Heart left ventricle (tissue), 16 donors: ENCODE measurements around the gene COP1. TPM values are rescaled to one million over a fixed set of nuclear protein-coding genes. Genes with fewer than 3 reads are reported as not detected.

Source experiments
- ATAC-seq, 4 donors: fragments of 200-7000 bp; cut with Tn5 transposase; one replicate each; pipeline ENCODE4 v1.9.1; 2020 to 2022; ENCODE audit warnings: moderate library complexity in 4 of 4, mild to moderate bottlenecking in 3 of 4, moderate number of reproducible peaks in 1 of 4
- DNase-seq, 5 donors: peaks; one replicate each; pipeline ENCODE4 v3.0.0-alpha.2; 2020
- H3K27ac ChIP-seq, 12 donors: fragments of 200-600 bp; sonication (generic) in 4 of 12; one replicate each; pipeline versions ENCODE4 v1.5.0 to v1.8.0; 2016 to 2022; ENCODE audit warnings: mild to moderate bottlenecking in 2 of 12
- H3K27me3 ChIP-seq, 9 donors: fragments of 200-600 bp; sonication (generic) in 2 of 9; one replicate each; pipeline versions ENCODE4 v1.5.1 to v1.8.0; 2016 to 2022; ENCODE audit warnings: mild to moderate bottlenecking in 3 of 9
- H3K36me3 ChIP-seq, 9 donors: fragments of 200-600 bp; sonication (generic) in 2 of 9; one replicate each; pipeline versions ENCODE4 v1.5.0 to v1.8.0; 2018 to 2022; ENCODE audit warnings: mild to moderate bottlenecking in 2 of 9
- H3K4me1 ChIP-seq, 12 donors: fragments of 200-600 bp; sonication (generic) in 4 of 12; one replicate each; pipeline versions ENCODE4 v1.5.0 to v1.8.0; 2016 to 2022; ENCODE audit warnings: mild to moderate bottlenecking in 3 of 12
- H3K4me3 ChIP-seq, 12 donors: fragments of 200-600 bp; sonication (generic) in 4 of 12; one replicate each; pipeline versions ENCODE4 v1.5.0 to v1.8.0; 2017 to 2022; ENCODE audit warnings: mild to moderate bottlenecking in 9 of 12, moderate library complexity in 4 of 12
- H3K9me3 ChIP-seq, 12 donors: fragments of 200-600 bp; sonication (generic) in 4 of 12; one replicate each; pipeline versions ENCODE4 v1.5.0 to v1.8.0; 2016 to 2022; ENCODE audit warnings: mild to moderate bottlenecking in 1 of 12
- CTCF ChIP-seq, 12 donors: fragments of 200-600 bp; sonication (generic) in 4 of 12; IDR thresholded peaks; one replicate each; pipeline versions ENCODE4 v1.5.0 to v1.8.0; 2018 to 2022; ENCODE audit warnings: antibody characterized with exemption in 12 of 12, mild to moderate bottlenecking in 5 of 12
- POLR2A ChIP-seq, 2 donors: fragments of 450-650 bp; IDR thresholded peaks; one replicate each; pipeline ENCODE4 v1.6.1; 2017; ENCODE audit warnings: antibody characterized with exemption in 2 of 2, mild to moderate bottlenecking in 2 of 2, moderate library complexity in 2 of 2
- WGBS, 4 donors: extraction: QIAGEN DNeasy Blood & Tissue Kit in 2 of 4; methylation state at CpG; one replicate each; pipeline versions ENCODE4 v1.1.5 to v1.1.7; 2013 to 2018; 5-methylcytosine and 5-hydroxymethylcytosine counted together
- intact Hi-C, 10 donors: fragments of 100-400 bp; cut with DNase I; formaldehyde crosslinking; loops; one replicate each; pipeline versions ENCODE4 v1.11.1 to v1.14.2; 2022
- polyA plus RNA-seq, 2 donors: library from polyadenylated mRNA; stranded (reverse); fragments of 200-250 nt; gene quantifications; one replicate each; pipeline ENCODE4 v1.2.3, GENCODE V29; 2013
- total RNA-seq, 9 donors: library from RNA; depleted of rRNA in 2 of 9; stranded (reverse); fragments of >200 nt in 2 of 9; fragmentation: NEBNext Ultra II Directional in 3 of 9; extraction: Animal tissue kit (Norgen Biotek cat#: 25700) in 3 of 9; gene quantifications; one replicate each; pipeline versions ENCODE4 v1.1.0 to v1.2.4, GENCODE V29; 2016 to 2023
- donor health status: ischemic (EF 13 %, LVEDD 7.1; RV severe dilation, severe dysfunction).
- donor health status: healthy with polysubstance abuse.
- donor health status: DM: no; HTN: yes; CAD: no.
- donor health status: DM: no; HTN: no; CAD: no.
- donor health status: ischemic (EF 25% LVEDD 6.9; RV normal size, moderate dysfunction).
- donor health status: ischemic (EF 25% LVEDD 5.7; RV mildly dilated, moderate dysfunction).
- donor health status: healthy.
- donor health status: DM: yes; HTN: yes; CAD: no.
- donor health status: ischemic (EF 35%, LVEDD 5.7; RV mildly dilated, moderate dysfunction).
- donor health status: nonischemic (EF 11% LVEDD 7.7; RV severe dilation, severe dysfunction).
- donor health status: DM: yes; HTN: yes; CAD: no.
- donor health status: PGD.
- donor health status: ischemic (EF 29% LVEDD 5.4; RV normal size, mild dysfunction).
- donor health status: nonischemic (EF 23%, LVEDD 6.1; RV moderate dilation, normal function).

Gene COP1
- total and polyA plus RNA-seq, 11 donors: 19.9 to 31.7 (median 23.1) TPM

GRCh38 chr1:176110203-176110602 is 96.9 kb downstream of the COP1 start:
- peak in 2 of 4 donors; percentile 28 to 37 for ATAC-seq
- TF ChIP-seq CTCF (IDR thresholded peaks at IDR 0.05) (no peak), POLR2A (IDR thresholded peaks at IDR 0.05) (no peak)
- Histone ChIP-seq H3K9me3 (no peaks in the 10 kb centered on the region), H3K4me3 (no peak overlapping the region), H3K27me3 (no peaks in the 10 kb centered on the region), H3K4me1 (peaks cover 0 to 10% (median 2%) of the 10 kb centered on the region in 12 donors), H3K27ac (no peak overlapping the region), H3K36me3 (peaks cover 0 to 51% (median 9%) of the 10 kb centered on the region in 9 donors)
- intact Hi-C loops: no loop called here
- DNase-seq: no peak
- 22 to 47% (median 32%) methylated on average over 1 of the region's 1 CpG for WGBS, 4 donors

GRCh38 chr1:176102768-176103350 is 104.2 kb downstream of the COP1 start:
- Histone ChIP-seq H3K4me1 (no peaks in the 10 kb centered on the region), H3K27me3 (no peaks in the 10 kb centered on the region), H3K27ac (no peak overlapping the region), H3K36me3 (peaks cover 0 to 49% (median 20%) of the 10 kb centered on the region in 9 donors), H3K4me3 (no peak overlapping the region), H3K9me3 (peaks cover 0 to 40% (median 20%) of the 10 kb centered on the region in 12 donors)
- WGBS, 4 donors: 93 to 100% (median 97%) methylated on average over 1 of the region's 1 CpG
- TF ChIP-seq POLR2A (IDR thresholded peaks at IDR 0.05): no peak
- TF ChIP-seq CTCF (IDR thresholded peaks at IDR 0.05): no peak
- DNase-seq (no peak), ATAC-seq (no peak)
- intact Hi-C loops: no loop called here

GRCh38 chr1:176101951-176102642 is 105.0 kb downstream of the COP1 start:
- Histone ChIP-seq H3K4me1 (no peaks in the 10 kb centered on the region), H3K4me3 (no peak overlapping the region), H3K27ac (no peak overlapping the region), H3K9me3 (peaks cover 0 to 48% (median 25%) of the 10 kb centered on the region in 12 donors), H3K27me3 (no peaks in the 10 kb centered on the region), H3K36me3 (peaks cover 0 to 56% (median 23%) of the 10 kb centered on the region in 9 donors)
- TF ChIP-seq POLR2A (IDR thresholded peaks at IDR 0.05) (no peak), CTCF (IDR thresholded peaks at IDR 0.05) (no peak)
- ATAC-seq (no peak), DNase-seq (no peak)
- intact Hi-C loops: no loop called here
- WGBS, 4 donors: 91 to 95% (median 92%) methylated on average over 5 of the region's 5 CpGs

GRCh38 chr1:176098560-176098959 is 108.5 kb downstream of the COP1 start:
- H3K4me3 ChIP-seq: no peak overlapping the region
- H3K4me1 ChIP-seq: no peaks in the 10 kb centered on the region
- intact Hi-C loops: no loop called here
- 96 to 99% (median 98%) methylated on average over 2 of the region's 2 CpGs for WGBS, 4 donors
- no peak for ATAC-seq
- DNase-seq: no peak
- H3K27ac ChIP-seq: no peak overlapping the region
- peaks cover 0 to 51% (median 27%) of the 10 kb centered on the region in 12 donors for H3K9me3 ChIP-seq
- no peak for TF ChIP-seq CTCF (IDR thresholded peaks at IDR 0.05)
- no peak for TF ChIP-seq POLR2A (IDR thresholded peaks at IDR 0.05)
- H3K36me3 ChIP-seq: peaks cover 0 to 62% (median 19%) of the 10 kb centered on the region in 9 donors
- H3K27me3 ChIP-seq: no peaks in the 10 kb centered on the region
